Ammon's horn (tissue), 1 donor: ENCODE data around the gene MPND.

ENCODE experiments used
- DNase-seq: peaks from one replicate; pipeline ENCODE4 v3.0.0-alpha.2; 2016; ENCODE audit warnings: low spot score

Gene MPND

DNA sequence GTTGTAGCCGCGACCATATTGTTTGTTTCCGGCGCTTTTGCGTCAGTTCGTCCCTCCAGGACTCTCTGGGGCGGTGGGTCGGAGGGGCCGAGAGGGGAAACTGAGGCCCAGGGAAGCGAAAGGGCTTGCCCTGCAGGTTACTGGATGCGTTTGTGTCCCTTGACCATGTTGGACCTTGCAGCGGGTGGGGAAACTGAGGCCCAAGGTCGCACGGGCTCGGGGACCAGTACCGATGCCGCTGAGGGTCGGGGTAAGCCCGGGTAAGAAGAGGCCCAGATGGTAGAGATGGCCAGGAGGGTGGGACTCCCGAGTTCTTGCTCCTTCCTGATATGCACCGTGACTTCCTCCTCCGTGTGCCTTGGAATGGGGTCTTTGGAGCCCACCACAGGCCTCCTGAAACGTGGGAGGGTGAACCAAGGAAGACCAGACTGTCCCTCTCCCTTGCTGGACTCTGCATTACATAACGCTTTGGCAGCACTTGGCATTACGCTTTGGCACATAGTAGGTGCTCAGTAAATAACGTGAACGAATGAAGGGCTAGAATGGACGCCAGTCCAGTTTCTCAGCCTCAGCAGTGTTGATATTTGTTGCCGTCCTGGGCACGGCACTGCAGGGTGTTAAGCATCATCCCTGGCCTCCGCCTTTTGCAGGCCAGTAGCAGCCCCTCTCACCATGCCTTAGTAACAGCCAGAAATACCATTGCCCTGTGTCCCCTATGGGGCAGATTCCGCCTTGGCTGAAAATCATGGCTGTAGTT lies 59.8 kb downstream of the MPND start:
- DNase-seq: no peak

DNA sequence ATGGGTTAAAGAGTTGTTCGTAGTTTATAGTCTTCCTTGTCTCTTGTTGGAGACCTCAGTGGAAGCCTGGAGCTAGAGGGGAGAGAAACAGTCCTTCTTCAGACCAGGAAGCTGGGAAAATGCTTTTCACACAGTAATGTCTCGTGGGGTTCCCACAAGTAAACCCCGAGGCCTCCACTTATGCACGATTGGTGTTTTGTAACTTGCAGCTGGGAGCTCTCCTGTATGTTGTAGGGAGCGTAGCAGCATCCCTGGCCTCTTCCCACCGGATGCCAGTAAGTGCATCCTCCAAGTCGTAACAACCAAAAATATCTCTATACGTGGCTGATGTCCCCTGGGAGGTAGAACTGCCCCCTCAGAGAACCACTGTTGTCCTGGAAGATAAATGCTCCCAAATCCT lies 62.6 kb downstream of the MPND start:
- DNase-seq: no peak

DNA sequence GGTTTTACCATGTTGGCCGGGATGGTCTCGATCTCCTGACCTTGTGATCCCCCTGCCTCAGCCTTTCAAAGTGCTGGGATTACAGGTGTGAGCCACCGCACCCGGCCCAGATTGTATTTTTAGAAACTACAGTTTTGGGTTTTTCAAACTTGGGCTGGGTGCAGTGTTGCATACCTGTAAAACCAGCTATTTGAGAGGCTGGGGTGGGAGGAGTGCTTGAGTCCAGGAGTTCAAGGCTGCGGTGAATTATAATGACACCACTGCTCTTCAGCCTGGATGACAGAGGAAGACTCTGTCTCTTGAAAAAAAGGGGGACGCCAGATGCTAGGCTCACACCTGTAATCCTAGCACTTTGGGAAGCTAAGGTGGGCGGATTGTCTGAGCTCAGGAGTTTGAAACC lies 63.3 kb downstream of the MPND start:
- no peak for DNase-seq

DNA sequence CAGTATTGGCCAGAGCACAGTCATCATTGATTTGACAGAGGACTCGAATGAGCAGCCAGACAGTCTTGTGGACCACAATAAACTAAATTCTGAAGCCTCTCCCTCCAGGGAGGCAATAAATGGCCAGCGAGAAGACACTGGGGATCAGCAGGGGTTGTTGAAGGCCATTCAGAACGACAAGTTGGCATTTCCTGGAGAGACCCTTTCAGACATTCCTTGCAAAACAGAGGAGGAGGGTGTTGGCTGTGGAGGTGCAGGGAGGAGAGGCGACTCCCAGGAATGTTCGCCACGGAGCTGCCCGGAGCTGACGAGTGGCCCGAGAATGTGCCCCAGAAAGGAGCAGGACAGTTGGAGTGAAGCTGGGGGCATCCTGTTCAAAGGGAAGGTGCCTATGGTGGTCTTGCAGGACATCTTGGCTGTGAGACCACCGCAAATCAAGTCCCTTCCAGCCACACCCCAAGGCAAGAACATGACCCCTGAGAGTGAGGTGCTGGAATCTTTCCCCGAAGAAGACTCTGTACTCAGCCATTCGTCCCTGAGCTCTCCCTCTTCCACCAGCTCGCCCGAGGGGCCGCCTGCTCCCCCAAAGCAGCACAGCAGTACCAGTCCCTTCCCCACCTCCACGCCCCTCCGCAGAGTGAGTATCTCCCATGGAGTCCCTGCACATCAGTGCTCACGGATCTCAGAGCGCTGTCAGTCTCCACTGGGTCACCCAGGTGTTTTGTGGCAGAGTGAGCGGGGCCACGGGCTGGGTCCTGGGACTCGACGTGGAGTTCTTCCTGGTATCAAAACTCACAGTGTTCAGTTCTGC lies 66.0 kb downstream of the MPND start:
- no peak for DNase-seq
